Measurements from ENCODE around the gene ACOT12. TPM values are rescaled to one million over a fixed set of nuclear protein-coding genes. Genes with fewer than 3 reads are reported as not detected.
"Not testable (repeated sequence)": the region's sequence is repeated elsewhere in the genome, so short reads cannot be mapped to it uniquely, and the experiment has no call there.

Gene ACOT12
- polyA plus RNA-seq, 4 donors = 0.40 to 0.78 (median 0.64) TPM

GRCh38 chr5:81345411-81346003 lies 48.4 kb downstream of the ACOT12 start:
- no peak for DNase-seq (ENCODE audit: low read depth in 4 of 4, low spot score in 3 of 4)

- DNase-seq (ENCODE audit: low read depth in 4 of 4, low spot score in 3 of 4) = no peak
Measured at GRCh38 chr5:81344736-81345135, 49.2 kb downstream of the ACOT12 start.

GRCh38 chr5:81338213-81338612 lies 55.7 kb downstream of the ACOT12 start:
- DNase-seq (ENCODE audit: low read depth in 4 of 4, low spot score in 3 of 4) = not testable (repeated sequence)

- DNase-seq (ENCODE audit: low read depth in 4 of 4, low spot score in 3 of 4) = no peak
Measured at GRCh38 chr5:81337803-81338202, 56.1 kb downstream of the ACOT12 start.

GRCh38 chr5:81336556-81336955 lies 57.4 kb downstream of the ACOT12 start:
- peak in 1 of 4 donors; percentile 15 for DNase-seq (ENCODE audit: low read depth in 4 of 4, low spot score in 3 of 4)

GRCh38 chr5:81335946-81336345 lies 58.0 kb downstream of the ACOT12 start:
- DNase-seq (ENCODE audit: low read depth in 4 of 4, low spot score in 3 of 4) = no peak

- no peak for DNase-seq (ENCODE audit: low read depth in 4 of 4, low spot score in 3 of 4)
Measured at GRCh38 chr5:81334304-81335061, 59.5 kb downstream of the ACOT12 start.

- DNase-seq (ENCODE audit: low read depth in 4 of 4, low spot score in 3 of 4) = no peak
Measured at GRCh38 chr5:81326554-81326953, 67.4 kb downstream of the ACOT12 start.

GRCh38 chr5:81317536-81317935 lies 76.4 kb downstream of the ACOT12 start:
- no peak for DNase-seq (ENCODE audit: low read depth in 4 of 4, low spot score in 3 of 4)

GRCh38 chr5:81316571-81316970 lies 77.4 kb downstream of the ACOT12 start:
- no peak for DNase-seq (ENCODE audit: low read depth in 4 of 4, low spot score in 3 of 4)

- DNase-seq (ENCODE audit: low read depth in 4 of 4, low spot score in 3 of 4) = no peak
Measured at GRCh38 chr5:81315830-81316229, 78.1 kb downstream of the ACOT12 start.

GRCh38 chr5:81315336-81315735 lies 78.6 kb downstream of the ACOT12 start:
- DNase-seq (ENCODE audit: low read depth in 4 of 4, low spot score in 3 of 4) = no peak

- no peak for DNase-seq (ENCODE audit: low read depth in 4 of 4, low spot score in 3 of 4)
Measured at GRCh38 chr5:81314581-81314980, 79.4 kb downstream of the ACOT12 start.

- no peak for DNase-seq (ENCODE audit: low read depth in 4 of 4, low spot score in 3 of 4)
Measured at GRCh38 chr5:81313686-81314085, 80.2 kb downstream of the ACOT12 start.

- no peak for DNase-seq (ENCODE audit: low read depth in 4 of 4, low spot score in 3 of 4)
Measured at GRCh38 chr5:81313278-81313677, 80.7 kb downstream of the ACOT12 start.

GRCh38 chr5:81310402-81311063 lies 83.4 kb downstream of the ACOT12 start:
- DNase-seq (ENCODE audit: low read depth in 4 of 4, low spot score in 3 of 4) = no peak

GRCh38 chr5:81308836-81309235 lies 85.1 kb downstream of the ACOT12 start:
- no peak for DNase-seq (ENCODE audit: low read depth in 4 of 4, low spot score in 3 of 4)

- DNase-seq (ENCODE audit: low read depth in 4 of 4, low spot score in 3 of 4) = no peak
Measured at GRCh38 chr5:81305785-81306184, 88.1 kb downstream of the ACOT12 start.

GRCh38 chr5:81303563-81303962 lies 90.4 kb downstream of the ACOT12 start:
- no peak for DNase-seq (ENCODE audit: low read depth in 4 of 4, low spot score in 3 of 4)

- no peak for DNase-seq (ENCODE audit: low read depth in 4 of 4, low spot score in 3 of 4)
Measured at GRCh38 chr5:81302596-81302995, 91.3 kb downstream of the ACOT12 start.

- DNase-seq (ENCODE audit: low read depth in 4 of 4, low spot score in 3 of 4) = peak; percentile 89 to 92 (median 90)
Measured at GRCh38 chr5:81301271-81302015, 92.5 kb downstream of the ACOT12 start, which contains the start of gene ZCCHC9. Gene ZCCHC9, plus strand, starts transcription at chr5:81301587. Its CDS starts 3,171 bp downstream, at chr5:81304758.

All from left renal pelvis (tissue), 4 donors.